DMS79 (cell line): ENCODE data around the gene SETBP1.

ENCODE experiments used
- DNase-seq: peaks from one replicate; lab custom pipeline; 2025; lab: John Stamatoyannopoulos, UW

The SETBP1 gene

DNA sequence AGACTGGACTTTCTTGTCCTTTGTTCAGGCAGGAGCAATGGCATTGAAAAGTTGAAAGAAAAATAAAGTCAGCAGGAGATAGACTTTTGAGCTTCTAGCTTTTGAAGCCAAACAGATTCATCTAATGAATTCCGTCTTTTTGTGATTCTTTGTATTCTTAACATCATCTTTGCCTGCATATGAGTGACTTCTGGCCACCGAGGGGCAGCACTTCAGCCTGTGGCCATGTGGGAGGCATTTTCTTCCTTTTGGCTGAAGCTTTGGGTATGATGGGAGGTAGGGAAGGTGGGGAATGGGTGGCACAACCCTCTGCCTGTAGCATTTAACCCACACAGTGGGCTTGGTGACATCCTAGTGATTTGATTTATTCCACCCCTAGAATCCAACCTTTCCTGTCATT, 220.6 kb downstream of the SETBP1 start:
- no peak for DNase-seq

DNA sequence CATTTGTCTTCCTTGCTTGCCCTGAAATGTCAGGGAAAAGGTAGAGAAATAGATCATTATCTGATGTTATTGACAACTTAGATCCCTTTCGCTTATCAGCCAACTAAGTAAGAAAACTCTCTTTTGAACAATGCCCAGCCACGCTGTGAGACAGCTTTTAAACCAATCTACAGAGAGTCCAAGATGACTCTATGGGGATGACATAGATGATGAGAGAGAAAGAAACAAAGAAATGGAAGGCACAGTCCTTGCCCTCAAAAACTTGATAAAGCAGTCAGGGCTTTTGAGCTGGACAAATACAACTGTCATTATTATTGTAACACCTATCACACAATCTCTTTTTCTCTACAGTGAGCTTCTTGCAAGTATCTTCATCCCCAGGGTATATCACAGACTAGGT, 222.6 kb downstream of the SETBP1 start:
- no peak for DNase-seq

DNA sequence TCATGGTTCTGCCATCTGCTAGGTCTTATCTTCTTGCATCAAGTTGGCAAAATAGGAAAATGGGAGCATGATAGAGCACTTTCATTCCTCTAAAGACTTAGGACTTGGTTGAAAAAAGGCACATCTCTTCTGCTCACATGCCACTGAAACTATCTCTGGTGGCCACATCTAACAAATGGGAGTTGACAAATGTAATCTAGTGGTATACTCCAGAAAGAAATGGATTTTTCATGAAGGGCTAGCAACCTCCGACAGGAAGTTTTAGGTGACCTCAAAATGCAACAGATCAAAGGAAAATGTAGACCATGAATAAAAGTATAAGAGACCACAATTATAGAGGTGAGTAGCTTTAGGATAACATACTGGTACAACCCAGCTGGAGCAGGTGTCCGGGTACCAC, 224.1 kb downstream of the SETBP1 start:
- no peak for DNase-seq

DNA sequence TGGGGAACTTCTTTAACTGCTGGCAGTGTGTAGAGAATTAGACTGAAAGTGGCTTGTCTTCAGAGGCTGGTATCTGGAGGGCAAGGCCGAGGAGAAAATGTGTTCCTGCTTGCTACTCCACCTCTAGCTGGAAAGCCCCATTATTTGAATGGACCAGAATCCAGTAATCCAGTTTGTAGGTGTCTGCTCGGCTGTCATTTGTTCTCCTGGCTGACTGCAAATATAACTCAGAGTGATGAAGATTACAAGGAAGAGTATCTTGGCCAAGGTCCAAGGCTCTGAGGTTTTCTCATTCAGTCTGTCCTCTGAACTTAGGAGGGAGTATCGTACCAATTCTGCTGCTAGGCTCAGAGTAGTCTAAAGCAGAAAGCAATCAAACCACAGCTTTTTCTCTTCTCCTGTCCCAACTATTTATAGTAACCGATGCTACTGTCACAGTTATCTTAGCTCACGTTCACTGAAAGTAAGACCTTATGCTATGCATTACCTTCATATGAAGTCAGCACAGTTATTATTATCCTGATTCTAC, 228.6 kb downstream of the SETBP1 start:
- no peak for DNase-seq

DNA sequence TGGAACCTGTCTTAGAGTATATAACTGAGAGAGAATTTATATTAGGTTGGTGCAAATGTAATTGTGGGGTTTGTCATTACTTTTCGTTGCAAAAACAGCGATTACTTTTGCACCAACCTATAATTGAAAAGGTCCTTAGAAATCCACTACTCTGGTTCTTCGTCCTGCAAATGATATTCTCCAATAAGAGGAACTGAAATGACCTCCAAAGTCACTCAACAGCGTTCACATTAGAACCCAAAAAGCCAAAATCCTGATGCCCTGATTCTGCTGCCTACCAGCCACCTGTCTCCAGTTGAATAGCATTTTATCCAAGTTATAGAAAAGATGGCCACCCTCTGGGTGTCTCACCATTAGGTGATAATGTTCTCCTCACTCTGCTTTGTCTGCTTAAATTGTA, 230.6 kb downstream of the SETBP1 start:
- DNase-seq, result no peak

DNA sequence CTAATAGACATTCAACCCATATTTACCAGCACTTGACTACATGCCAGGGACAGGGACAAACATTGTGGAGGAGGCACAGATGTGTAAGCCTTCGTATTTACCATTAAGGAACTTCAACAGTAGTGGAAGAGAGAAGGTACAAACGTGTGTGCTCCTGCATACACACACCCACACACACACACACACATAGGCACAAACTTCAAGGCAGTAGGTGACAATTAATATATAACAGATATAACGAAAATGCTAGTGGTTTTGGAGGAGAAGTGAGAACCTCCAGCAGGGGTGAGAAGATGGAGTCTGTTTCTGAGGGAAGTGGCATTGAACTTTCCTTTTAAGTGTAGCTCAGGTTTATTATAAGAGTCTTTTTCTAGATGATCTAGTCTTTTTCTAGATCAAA, 231.1 kb downstream of the SETBP1 start:
- DNase-seq, result no peak

DNA sequence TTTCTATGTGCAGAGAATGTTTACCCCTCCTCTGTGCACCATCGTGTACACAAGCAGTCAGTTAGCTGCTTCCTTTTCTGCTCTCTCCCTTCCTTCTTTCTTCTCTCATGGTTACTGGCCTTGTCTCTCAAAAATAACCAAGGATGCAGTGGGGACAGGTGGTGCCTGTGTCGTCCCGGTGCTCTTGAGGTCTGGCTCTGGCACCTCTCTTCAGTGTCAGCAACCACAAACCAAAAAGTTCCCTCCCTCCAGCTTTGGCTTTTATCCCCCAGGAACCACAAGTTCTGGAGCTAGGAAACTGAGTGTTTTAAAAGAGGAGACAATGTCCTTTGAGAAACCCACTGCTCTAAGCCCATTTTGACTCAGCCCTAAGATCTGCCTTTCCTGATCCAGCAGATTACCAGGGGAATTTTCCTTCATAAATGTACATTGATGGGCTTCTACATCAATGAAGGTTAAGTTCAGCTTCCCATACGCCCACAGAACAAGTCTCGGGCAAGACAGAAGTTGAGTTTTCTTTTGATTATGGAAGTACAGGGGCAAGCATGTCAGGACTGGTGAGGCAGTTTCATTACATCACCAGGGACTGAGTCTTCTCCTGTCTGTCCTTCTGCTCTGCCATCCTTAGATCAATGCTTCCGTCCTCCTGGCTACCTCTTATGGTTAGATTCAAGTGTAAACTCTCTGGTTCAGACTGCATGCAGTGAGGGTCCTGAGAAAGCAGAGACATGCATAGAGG, 232.2 kb downstream of the SETBP1 start:
- no peak for DNase-seq

DNA sequence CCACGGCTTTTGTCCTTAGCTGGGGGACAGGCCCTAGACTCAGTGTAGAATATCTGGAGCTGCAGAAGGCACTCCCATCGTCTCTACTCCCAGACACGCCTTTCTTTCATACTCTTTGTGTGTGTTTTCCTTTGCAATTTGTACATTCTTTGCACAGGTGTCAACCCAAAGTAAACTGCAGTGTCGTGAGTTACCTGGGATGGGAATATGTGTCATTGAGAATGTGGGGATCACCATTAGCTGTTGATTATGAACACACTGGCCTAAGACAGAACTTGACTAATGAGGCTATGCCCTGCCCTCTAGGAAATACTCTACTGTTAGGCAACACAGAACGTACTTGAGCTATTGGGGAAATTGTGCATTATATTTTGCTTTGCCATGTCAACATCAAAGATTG, 233.3 kb downstream of the SETBP1 start:
- DNase-seq, result no peak

DNA sequence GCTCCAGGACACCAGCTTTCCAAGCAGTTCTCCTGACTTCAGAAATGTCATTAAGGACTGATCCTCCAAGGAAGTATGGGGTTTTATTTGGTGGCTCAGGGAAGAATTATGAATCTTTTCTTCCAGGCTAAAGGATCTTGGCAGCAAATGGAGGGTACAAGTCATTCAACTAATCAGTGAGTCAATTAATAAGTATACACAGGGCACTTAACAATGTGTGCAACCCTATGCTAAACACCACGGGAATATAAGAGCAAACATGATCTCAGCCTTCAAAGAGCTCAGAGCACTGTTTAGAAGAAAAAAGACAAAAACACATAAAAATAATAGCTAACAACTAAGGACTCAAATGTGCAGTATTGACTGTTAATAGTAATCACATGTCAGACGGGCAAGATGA, 234.5 kb downstream of the SETBP1 start:
- DNase-seq, result no peak

DNA sequence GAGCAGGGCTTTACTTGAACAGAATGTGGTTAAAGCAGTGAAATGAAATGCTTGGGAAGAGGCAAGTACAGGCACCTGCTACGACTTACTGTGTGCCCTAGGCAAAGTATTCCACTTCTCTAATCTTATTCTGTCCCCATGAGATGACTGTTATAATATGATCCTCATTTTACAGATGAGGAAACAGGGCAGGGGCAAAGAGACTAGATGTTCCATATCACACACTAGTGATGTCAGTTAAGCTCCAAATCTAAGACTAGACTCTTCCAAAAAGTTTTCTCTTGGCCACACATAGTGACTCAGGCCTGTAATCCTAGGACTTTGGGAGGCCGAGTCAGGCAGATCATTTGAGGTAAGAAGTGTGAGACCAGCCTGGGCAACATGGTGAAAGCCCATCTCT, 235.0 kb downstream of the SETBP1 start:
- DNase-seq, result no peak

DNA sequence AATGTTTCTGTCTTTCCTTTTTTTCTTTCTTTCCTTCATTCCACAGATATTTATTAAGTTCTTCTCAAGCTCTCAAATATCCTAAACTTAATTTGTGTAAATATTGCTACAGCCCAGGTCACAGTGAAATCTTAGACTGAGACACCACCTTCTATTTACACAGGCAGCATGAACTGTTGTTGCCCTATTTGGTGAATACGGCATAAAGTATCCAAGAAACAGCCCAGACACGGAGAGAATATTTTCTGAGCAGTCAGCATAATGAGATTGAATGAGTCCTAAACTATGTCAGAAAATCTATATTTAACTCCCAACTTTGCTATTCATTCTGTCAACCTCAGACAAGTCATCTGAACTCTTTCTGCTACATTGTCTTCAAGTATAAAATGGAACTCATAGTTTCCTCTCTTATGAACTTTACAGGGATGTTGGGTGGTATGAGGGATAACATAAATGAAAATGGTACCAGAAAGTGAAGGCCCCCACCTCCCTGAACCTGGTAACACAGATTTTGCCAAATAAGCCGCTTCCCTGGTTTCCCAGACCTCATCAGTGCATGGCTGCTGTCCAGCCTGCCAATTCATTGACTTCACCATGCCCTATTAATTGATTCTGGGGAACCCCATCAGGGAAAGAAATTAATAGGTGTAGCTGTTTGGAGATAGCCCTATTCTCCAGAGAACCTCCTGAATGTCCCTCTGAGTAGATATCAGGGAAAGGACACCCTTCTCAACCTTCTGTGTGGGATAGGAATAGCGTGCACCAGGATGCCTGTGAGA, 235.9 kb downstream of the SETBP1 start:
- DNase-seq, result no peak

DNA sequence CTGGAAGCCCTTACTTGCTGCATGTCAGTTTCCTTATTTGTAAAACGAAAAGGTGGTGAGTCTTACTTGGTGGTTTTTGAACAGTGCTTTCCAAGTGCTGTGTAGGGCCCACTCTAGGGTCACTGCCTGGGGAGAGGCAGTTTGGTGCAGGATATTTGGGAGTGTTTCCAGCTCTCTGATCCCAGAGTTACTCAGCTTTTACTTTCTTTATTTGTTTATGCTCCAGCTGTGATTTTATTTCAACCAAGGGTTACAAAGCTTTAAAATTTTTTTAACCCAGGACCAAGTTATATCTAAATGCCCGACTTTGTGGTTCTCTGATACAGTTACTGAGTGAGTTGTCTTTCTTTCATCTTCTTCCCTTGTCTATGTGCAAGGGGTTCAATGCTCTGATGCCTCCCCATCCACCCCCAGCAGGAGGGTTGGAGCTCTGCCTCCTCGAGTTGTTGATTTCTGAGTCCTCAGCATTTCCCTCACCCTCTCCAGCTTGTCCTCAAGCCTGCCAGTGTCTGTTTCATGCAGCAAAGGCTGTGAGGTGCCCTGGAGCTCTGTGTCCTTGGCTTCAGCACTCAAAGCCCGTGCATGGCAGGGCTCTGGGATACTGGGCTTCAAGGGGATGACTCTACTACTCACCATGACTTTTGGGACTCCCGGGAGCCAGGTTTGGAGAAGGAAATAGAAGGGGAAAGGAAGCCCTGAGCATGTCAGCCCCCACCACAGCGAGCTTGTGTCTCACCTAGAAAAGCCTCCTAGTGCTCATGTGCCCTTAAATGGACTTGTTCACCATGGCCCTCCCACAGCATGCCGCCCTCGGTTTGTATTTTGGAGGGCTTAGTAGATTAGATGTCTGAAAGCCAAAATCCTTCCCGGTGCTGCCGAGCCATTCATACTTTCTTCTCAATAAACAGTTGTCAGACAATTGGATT, 236.8 kb downstream of the SETBP1 start:
- DNase-seq, result peak; percentile 79

DNA sequence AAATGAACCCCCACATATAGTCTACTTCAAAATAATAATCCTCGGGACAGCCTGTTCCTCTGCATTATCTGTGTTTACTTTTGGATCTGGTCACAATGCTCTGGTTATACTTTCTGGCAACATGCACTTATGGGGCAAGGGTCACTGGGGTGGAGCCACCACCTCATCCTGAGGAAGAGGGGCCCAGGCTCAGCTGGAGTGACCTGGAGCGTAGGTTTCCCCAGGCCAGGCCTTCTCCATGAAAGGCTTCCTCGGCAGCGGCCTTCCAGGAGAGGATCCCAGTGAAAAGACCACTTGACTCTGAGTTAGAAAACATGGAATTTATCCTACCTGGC, 237.4 kb downstream of the SETBP1 start:
- DNase-seq, result no peak

DNA sequence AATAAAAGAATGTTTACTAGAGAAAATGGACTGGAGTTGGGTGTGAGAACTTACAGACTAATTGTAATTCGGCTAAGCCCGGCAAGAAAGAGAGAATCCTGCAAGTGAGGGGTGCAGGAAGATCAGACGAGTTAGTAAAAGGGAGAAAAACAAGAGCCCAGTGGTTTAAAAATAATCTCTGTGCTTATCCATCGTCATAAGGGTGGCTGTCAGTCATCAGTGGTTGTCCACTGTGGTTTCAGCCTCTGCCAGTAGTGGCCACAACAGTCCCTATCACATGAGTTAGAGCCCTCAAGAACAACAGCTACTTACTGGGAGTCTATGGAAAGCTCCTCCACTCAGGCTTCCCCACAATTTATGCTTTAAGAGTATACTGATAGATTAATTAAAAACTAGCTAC, 239.8 kb downstream of the SETBP1 start:
- no peak for DNase-seq

DNA sequence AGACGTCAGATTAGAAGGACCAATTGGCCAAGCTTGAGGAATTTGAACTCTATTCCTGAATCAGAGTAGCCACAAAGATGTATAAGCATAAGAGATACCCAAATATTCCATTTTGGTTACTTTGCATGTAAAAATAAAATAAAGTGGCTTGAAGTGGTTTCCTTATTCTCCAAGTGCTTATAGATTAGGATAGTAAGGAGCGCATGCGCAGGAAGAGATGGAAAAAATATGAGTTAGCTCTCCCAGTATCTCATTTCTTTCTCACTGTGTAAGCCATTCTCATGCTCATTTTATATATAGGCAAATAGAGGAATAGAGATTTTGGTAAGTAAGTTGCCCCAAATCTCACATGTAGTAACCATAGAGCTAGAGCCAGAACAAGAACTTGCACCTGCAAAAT, 241.3 kb downstream of the SETBP1 start:
- DNase-seq, result no peak

DNA sequence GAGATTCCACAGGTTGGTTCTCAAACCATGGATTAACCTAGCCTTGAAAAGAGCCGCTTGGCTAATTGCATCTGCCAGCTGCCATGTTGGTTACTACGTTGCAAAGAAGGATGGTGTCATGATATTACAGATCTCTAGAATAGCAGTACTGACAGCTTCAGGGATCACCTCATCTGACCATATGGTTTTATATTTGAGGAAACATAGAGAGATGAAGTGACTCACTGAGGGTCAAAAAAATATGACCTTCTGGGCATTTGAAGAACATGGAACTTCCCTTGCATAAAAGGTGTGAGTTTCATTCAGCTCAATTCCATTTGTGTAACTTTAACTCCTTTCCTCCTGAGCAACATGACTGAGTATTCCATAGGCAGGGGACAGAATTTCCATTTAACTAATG, 242.3 kb downstream of the SETBP1 start:
- DNase-seq, result no peak

DNA sequence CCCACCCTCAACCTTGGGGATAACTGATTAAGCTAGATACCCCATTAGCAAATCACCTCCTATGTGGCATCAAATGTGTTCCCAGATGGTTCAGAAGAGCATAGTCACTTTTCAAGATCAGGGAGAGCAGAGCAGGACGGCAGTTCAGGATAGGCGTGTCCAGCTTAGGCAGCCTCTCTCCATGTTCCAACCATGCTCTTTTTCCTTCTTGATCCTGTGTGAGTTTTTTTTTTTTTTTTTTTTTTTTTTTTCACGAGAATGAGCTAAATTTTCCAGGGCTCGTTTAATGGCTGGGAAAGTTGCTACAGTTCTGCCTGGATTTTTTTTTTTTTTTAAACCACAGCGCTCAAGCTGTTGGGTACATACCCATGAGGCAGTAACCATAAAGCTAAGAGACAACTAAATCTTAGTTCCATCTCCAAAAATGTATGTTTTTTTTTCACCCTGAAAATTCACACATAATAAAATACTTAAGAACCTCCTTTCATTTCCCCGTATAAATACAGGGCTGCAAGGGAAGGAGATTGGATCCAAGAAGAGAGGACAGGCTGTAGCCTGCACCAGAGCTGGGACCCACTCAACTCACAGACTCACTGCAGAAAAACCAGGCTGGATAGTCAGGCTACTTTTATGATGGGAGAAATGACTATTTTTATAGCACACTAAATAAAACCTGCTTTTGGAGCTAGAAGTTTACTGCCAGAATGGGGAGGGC, 244.3 kb downstream of the SETBP1 start:
- DNase-seq, result no peak

DNA sequence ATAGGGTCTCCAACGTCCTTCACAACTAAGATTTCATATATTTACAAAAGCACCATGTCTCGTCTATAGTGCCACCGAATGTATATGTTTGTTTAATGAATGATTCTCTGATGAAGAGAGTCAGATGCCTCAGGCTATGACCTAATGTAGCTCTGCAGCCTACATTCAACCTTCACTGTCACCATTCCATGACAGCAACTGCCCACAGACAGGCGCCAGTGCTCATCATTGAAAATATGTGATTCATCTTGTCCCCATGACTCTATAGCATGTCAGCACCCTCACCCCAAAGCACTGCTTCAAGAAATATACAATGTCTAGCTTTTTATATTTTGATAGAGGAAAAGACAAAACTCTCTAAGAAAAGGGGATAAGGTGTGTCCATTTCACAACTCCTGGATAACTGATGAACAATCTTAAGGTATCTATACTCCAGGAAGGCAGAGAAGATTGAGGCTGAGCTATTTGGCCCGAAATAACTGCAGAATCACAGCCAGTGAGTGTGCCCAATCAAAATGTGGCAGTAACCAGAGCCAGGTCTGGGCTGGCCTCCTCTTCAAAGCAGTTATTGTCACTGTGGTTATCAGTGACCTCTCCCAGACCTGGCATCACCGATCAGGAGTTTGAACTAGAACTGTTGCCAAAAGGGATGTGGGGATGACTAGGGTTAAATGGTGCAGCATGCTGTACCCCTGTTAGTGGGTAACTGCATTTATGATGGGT, 246.6 kb downstream of the SETBP1 start:
- DNase-seq, result no peak

DNA sequence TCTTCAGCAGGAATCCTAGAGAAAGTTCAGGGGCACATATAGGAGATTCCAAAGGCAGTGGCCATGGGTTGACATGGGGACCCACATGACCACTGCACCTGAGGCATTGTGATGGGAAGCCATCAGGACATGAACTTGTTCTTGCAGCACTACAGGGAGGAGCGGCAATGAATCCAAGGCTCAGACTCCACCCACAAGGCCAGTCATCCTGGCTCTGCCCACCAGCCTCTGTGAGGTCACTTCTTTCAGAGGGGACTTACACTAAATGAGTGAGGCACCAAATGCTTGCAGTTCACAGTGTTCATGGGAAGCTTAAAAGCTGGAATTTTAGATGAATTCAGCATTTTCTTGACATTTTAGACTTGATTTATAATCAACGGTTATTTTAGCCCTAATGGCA, 254.2 kb downstream of the SETBP1 start:
- DNase-seq, result no peak

DNA sequence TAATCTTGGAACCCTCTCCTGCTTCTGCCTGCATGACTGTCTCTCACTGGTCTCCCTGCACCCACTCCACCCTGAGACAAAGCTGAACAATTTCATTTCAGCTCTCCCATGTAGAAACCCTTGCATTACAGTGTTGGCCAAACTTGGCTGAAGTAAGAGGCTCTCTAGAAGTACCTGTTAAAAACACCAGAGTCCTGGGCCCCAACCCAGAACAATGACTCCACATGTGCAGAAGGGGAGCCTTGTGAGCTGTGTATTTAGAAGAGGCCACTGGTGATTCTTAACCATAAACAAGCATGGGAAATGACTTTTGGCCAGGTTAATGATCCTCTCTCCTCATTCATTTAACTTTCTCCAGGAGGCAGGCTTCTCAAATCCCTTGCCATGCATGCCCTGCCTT, 254.8 kb downstream of the SETBP1 start:
- DNase-seq, result peak; percentile 59

DNA sequence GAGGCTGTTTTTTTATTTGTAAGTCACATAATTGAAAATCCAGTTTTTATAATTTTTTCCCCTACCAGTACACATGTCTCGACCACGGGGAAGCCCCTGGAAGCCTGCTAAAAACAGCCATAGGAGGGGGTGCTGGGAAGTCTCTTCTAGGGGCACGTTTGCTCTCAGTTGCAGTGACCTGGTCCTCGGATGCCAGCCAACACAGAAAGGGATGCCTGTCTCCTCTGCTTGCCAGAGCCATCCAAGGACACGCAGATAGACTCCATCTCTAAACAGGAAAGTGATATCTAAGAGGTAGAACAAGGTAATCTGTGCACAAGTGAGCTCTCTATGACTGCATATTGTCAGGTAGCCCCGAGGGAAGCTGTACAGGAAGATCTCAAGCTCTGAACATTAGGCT, 255.8 kb downstream of the SETBP1 start:
- no peak for DNase-seq
